Measurements from ENCODE around the gene ELFN1. TPM values are rescaled to one million over a fixed set of nuclear protein-coding genes. Genes with fewer than 3 reads are reported as not detected.

ELFN1 gene
- total RNA-seq, 1 donor from 2014 or later: 3.7 TPM

DNA sequence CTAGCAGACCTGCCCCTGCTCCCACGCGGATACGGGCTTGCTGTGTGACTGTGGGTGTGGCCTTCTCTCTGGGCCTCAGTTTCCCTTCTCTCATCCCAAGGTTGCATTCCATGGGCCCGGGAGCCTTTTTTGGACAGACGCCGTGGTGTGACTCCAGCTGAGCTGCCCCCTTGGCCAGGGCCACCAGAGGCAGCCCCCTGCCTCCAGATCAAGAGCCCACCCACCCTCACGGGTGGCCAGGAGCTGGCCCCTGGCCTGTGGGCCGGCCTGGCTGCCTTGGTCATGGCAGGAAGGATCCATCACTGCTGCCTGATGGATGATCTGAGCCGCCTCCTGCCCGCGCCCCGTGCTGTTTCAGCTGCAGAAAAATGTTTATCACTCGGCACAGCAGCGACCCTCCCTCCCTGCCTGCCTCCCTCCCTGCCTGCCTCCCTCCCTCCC, 27.8 kb upstream of the ELFN1 start:
- DNase-seq (ENCODE audit: low spot score): no peak

DNA sequence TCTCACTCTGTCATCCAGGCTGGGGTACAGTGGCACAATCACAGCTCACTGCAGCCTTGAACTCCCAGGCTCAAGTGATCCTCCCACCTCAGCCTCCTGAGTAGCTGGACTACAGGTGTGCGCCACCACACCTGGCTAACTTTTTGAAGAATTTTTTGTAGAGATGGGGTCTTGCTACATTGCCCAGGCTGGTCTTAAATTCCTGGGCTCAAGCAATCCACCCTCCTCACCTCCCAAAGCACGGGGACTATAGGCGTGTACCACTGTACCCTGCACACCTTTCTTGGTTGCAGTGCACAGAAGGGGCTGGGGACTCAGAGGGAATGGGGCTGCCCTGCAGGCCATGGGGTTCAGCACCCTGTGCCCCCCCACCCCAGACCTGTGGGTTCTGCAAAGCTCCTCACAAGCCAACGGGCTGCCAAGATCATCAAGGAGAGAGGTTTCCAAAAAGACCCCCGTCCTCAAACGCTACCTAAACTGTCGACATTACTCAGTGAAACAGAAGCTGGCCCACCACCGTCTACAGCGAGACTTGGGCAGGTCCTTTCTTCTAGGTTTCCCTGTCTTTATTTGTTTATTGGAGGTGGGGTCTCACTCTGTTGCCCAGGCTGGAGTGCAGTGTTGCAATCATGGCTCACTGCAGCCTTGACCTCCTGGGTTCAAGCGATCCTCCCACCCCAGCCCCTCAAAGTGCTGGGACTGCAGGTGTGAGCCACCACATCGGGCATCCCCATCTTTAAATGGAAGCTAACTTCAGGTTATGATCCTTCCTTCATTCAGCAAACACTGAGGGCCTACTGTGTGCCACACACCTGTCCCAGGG, 26.6 kb upstream of the ELFN1 start:
- no peak for DNase-seq (ENCODE audit: low spot score)

DNA sequence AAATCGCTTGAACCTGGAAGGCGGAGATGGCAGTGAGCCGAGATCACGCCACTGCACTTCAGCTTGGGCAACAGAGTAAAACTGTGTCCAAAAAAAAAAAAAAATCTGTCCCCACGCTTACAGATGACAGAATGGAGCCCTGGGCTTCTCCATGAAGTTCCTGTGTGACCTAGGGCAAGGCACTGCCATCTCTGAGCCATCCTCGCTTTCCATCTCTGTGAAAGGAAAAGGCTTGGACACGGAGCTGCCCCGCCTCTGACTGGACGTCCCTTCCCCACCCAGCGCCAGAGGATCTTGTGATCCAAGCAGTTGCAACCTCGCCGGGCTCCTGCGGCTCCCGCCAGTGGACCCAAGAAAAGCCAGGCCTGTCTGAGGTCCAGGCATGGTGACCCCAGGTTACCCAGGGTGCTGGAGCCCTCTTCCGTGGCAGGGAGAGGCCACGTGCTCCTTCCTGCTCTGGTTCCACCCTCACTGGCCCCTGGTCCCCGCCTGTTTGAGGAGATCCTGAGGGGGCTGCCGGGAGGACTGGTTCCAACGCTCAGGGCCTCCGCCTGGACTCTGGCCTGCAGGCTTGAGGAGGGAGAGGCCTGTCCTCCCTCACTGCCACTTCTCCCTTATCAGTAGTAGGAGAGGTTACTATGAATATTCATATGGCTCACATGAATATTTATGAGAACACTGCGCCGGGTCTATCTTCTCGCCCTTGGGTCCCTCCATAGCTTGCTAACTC, 25.6 kb upstream of the ELFN1 start:
- DNase-seq (ENCODE audit: low spot score): no peak

- DNase-seq (ENCODE audit: low spot score): no peak
Observed at GRCh38 chr7:1645071-1645409, 25.0 kb upstream of the ELFN1 start.

DNA sequence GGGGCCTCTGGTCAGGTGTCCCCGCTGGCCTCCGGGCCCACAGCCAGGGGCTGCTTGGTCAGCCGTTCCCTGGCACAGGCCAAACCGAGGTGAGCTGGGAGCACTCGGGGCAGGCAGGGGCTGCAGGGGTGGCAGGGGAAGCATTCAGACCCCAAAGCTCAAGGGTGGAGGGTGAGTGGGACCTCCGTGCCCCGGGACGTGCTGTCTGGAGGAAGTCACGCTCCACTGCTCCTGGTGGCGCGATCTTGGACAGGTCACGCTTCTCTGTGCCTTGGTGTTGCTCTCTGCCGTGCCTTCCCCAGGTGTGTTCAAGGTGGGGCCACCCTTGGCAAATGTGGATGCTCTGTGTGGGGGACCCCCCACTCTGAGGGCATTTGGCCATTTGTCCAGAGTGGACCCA, 24.6 kb upstream of the ELFN1 start:
- DNase-seq (ENCODE audit: low spot score): no peak

- no peak for DNase-seq (ENCODE audit: low spot score)
Observed at GRCh38 chr7:1646391-1646790, 23.7 kb upstream of the ELFN1 start.

GRCh38 chr7:1646957-1647891, 22.9 kb upstream of the ELFN1 start:
- no peak for DNase-seq (ENCODE audit: low spot score)

DNA sequence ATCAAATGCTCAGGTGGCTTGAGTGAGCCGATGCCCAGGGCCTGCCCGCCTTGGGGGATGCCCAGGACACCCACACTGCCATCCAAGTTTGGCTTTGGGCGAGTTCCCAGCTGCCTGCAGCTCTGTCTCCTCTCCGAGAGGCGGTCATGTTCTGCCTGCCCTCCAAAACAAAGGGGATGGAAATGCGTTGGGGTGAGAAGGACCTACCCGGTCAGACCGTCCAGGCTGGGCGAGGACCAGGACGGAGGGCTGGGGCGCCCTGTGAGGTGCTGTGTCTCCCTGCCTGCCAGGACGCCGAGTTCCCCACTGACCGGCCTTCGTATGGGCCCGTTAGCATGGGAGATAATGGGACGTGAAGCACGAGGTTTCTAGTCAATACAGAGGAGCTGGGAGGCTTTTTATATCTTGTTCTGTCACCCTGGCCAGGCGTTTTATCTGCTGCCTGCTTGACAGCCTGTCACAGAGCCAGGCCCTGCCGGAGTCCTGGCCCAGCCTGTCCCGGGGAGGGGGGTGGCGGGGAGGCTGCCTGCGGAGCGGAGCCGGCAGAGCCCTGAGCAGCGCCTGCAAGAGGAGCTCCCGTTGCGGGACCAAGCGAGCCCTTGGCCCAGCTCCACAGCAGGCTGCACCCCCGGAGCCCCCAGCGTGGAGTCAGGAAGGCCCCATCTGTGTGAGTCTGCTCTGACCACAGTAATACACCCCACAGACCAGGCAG, 22.0 kb upstream of the ELFN1 start:
- no peak for DNase-seq (ENCODE audit: low spot score)

- DNase-seq (ENCODE audit: low spot score): no peak
Observed at GRCh38 chr7:1649751-1650326, 20.2 kb upstream of the ELFN1 start.

GRCh38 chr7:1650363-1651030, 19.6 kb upstream of the ELFN1 start:
- no peak for DNase-seq (ENCODE audit: low spot score)

DNA sequence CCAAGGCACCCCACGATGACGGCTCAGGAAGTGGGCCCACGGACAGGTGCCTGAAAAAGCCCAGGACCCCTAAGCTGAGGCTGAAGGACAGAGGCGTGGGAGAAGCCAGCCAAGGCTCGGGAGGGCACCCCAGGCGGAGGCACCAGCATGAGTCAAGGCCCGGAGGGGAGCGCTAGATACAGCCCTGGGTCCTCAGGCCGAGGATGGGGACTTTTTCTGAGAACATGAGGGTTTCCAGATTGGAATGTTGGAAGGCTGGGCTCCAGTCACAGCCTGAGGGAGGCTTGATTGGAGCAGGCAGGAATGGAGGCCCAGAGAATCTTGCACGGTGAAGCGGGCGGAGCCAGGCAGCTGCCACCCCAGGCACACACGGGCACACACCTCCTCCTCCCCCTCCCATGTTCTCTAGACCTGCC, 19.0 kb upstream of the ELFN1 start:
- no peak for DNase-seq (ENCODE audit: low spot score)

GRCh38 chr7:1651891-1652290, 18.2 kb upstream of the ELFN1 start:
- DNase-seq (ENCODE audit: low spot score): no peak

GRCh38 chr7:1653500-1653899, 16.6 kb upstream of the ELFN1 start:
- no peak for DNase-seq (ENCODE audit: low spot score)

- DNase-seq (ENCODE audit: low spot score): no peak
Observed at GRCh38 chr7:1654111-1654510, 16.0 kb upstream of the ELFN1 start.

DNA sequence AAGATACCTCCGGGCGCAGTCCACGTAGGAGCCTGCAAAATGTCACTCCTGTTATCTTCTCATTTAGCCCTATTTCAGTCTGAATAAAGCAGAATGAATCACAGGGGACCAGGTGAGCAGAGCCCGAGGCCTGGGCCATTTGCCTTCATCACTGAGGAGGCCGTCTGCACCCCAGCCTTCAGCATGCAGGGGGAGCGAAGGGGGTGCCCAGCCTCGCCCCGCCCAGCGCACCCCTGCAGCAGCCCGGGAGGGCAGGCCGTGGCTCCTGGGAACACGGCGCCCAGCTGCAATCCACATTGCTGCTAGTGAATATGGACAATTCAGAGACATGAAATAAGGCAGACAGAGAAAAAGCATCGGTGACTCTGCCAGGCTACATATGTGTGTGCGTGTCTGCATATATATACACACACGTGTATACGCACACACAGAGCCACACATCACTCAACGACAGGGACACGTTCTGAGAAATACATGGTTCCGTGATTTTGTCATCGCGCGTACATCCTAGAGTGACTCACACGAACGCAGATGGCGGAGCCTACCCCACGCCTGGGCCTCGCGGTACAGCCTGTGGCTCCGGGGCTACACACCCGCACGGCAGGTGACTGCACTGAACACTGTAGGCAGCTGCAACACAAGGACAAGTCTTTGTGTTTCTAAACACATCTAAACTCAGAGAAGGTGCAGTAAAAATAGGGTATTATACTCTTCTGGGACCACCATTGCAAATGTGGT, 15.2 kb upstream of the ELFN1 start:
- DNase-seq (ENCODE audit: low spot score): no peak

- no peak for DNase-seq (ENCODE audit: low spot score)
Observed at GRCh38 chr7:1659696-1660095, 10.4 kb upstream of the ELFN1 start.

GRCh38 chr7:1661461-1661860, 8.6 kb upstream of the ELFN1 start:
- DNase-seq (ENCODE audit: low spot score): no peak

DNA sequence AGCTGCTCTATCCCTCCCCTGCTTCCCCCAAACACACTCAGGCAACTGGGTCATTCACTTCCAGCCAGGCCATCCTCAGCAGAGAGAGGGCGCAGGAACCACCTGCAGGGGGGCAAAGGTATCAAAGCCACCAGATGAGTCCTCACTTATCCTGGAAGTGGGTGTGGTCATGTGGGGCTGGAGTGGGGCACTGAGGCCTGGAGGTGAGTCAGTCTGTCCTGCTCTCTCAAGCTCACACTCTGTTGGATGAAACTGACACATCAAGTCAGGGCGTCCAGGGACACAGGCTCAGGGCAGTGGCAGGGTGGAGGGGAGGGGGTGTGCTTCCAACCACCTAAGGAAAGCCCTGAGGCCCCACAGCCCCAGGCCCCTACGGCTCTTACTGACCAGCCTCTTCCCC, 8.0 kb upstream of the ELFN1 start:
- DNase-seq (ENCODE audit: low spot score): peak; percentile 60

DNA sequence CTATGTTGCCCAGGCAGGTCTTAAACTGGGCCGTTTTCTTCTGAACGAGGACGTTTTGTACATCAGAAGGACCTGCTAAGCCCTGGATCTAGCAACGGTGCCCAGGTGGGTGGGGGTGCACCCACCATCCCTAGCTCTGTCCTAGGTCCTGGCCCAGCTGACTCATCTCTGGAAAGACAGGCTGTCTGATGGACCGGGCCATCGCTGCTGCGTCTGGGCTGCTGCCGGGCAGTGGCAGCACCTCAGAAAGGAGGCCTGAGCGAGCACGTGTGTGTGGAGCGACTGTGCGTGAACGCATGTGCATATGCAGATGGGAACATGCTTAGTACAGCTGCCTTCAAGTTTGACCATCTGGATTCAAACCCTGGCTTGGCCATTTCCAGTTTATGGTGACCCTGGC, 7.3 kb upstream of the ELFN1 start:
- peak; percentile 51 for DNase-seq (ENCODE audit: low spot score)
